HG03354 (cell line): Measurements from ENCODE around the gene DAGLA.
A peak's percentile ranks its signal among the peaks of the same experiment; 100 is the strongest.

Source experiments
- ATAC-seq: cut with Tn5 transposase; IDR thresholded peaks from one replicate; pipeline ENCODE4 v1.9.1; 2021; ENCODE audit warnings: mild to moderate bottlenecking; ENCODE audit not compliant: unreplicated experiment, poor library complexity, severe bottlenecking

The DAGLA gene

GRCh38 chr11:61771195-61771894 lies 91.2 kb downstream of the DAGLA start:
- no peak for ATAC-seq

GRCh38 chr11:61771985-61772455 lies 91.8 kb downstream of the DAGLA start:
- ATAC-seq, result no peak

GRCh38 chr11:61773356-61773755 lies 93.2 kb downstream of the DAGLA start:
- no peak for ATAC-seq

DNA sequence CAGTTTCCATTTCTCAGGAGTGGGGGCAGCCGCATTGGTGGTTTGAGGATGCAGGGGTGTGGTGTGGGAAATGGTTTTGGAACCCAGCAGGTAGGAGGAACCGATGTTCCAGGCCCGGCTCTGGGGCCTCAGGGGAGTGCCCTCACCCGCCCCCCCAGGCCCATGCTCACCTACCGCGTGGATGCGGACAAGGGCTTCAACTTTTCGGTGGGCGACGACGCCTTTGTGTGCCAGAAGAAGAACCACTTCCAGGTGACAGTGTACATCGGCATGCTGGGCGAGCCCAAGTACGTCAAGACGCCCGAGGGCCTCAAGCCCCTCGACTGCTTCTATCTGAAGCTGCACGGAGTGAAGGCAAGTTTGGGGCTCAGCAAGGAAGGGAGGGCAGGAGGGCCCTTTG lies 93.6 kb downstream of the DAGLA start:
- ATAC-seq, result no peak

- ATAC-seq, result no peak
Observed at GRCh38 chr11:61774411-61774810, 94.2 kb downstream of the DAGLA start.

DNA sequence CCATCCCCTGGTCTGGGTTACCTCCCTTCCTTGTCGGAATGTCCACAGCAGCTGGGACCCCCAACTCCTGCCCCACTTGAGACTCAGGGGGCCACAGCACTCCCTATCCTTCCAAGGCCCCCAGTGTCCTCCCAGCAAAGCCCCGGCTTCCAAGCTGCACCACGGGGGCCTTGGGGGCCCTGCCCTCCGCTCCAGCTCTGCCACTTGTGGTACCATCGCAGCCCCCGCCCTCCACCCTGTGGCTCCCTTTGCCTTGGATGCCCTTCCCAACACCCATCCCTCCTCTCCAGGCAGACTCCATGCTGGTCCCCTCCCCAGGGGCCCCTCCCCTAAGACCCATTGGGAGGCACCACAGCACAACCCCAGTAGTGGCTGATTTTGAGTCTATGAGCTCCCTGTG lies 94.9 kb downstream of the DAGLA start:
- ATAC-seq, result no peak

GRCh38 chr11:61775606-61776554 lies 95.7 kb downstream of the DAGLA start:
- no peak for ATAC-seq

- ATAC-seq, result peak; percentile 53
Observed at GRCh38 chr11:61776561-61777075, 96.4 kb downstream of the DAGLA start.

DNA sequence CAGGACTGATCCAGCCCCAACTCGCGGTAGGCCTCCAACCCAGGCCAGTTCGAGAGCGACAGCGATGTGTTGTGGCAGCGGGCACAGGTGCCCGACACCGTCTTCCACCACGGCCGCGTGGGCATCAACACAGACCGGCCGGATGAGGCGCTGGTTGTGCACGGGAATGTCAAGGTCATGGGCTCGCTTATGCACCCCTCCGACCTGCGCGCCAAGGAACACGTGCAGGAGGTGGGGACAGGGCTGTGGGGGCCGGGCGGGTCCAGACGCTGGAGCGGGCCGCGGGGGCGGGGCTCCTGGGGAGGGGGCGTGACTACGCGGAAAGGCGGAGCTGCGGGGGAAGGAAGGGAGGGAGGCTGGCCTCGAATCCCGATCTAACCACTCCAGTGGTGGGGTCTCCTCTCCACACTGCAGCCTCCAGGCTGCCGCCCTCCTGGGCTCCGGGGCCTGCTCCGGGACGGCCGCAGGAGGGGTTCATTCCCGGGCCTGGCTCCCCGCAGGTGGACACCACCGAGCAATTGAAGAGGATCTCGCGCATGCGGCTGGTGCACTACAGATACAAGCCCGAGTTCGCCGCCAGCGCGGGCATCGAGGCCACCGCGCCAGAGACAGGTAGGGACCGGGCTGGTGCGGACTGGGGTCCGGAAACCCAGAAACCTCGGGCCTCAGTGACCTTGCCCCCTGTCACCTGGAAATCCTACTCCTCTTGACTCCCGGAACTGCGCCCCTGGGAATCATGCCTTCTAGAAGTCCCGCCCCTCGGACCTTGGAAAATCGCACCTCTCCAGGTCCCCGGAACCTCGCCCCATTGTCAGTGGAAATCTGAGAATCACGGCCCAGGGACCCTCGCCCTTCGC lies 97.3 kb downstream of the DAGLA start:
- ATAC-seq, result no peak

GRCh38 chr11:61778357-61778886 lies 98.2 kb downstream of the DAGLA start:
- ATAC-seq, result no peak

DNA sequence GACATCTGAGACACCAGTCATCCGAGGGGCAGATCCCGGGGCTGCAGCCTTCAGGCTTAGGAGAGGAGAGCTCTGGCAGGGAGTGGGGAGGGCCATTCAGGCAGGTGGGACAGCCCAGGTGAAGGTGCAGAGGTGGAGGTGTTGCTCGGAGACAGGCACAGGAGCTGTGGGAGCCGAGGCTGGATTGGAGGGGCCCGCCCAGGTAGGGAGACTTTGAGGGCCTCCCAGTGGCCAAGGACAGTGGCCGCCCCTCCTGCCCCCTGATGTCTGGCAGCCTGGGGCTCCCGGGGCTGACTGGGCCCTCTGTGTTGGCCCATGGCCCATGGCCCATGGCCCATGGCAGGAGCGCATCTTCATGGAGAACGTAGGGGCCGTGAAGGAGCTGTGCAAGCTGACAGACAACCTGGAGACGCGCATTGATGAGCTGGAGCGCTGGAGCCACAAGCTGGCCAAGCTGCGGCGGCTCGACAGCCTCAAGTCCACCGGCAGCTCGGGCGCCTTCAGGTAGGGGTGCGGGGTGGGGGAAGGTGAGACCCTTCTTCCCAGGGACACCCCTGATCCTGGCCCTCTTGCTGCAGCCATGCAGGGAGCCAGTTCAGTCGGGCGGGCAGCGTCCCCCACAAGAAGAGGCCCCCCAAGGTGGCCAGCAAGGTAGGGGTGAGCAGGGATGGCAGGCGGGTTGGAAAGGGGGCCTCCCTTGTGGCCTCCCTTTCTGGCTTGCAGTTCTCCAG lies 98.9 kb downstream of the DAGLA start:
- no peak for ATAC-seq

DNA sequence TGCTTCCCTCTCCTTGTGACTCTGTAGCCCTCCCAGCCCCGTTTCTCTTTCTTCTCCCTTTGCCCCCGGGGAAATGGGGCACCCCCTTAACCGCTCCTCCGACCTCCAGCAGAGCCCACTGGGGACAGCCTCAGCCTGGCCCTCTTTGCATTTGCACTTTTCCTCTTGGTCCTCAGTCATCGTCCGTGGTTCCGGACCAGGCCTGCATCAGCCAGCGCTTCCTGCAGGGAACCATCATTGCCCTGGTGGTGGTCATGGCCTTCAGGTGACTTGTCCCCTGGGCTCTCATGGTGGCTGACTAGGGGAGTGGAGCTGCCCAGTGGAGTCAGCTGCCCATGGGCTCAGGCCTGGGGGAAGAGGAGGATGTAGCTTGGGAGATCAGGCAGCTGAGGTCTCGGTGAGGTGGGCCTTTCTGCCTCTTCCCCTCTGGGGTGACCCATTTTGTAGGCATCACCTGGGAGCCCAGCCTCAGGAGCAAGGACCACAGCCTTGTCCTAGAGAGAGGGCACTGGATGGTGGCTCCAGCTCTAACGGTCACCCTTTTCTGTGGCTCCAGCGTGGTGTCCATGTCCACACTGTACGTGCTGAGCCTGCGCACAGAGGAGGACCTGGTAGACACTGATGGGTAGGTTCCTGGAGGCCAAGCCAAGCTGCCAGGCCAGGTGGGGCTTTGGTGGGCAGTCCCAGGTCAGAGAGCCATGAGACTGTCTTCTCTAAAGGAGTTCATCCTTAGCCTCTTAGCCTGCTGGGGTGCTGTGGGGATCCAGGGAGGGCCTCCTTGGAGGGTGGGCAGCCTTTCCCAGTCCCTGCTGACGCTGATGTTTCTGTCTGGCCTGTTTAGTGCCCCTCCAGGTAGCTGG lies 99.7 kb downstream of the DAGLA start:
- no peak for ATAC-seq

GRCh38 chr11:61780581-61781162 lies 100.5 kb downstream of the DAGLA start:
- no peak for ATAC-seq

- no peak for ATAC-seq
Observed at GRCh38 chr11:61781585-61781984, 101.4 kb downstream of the DAGLA start.

- no peak for ATAC-seq
Observed at GRCh38 chr11:61782299-61782698, 102.1 kb downstream of the DAGLA start.

- no peak for ATAC-seq
Observed at GRCh38 chr11:61782841-61783240, 102.7 kb downstream of the DAGLA start.

- no peak for ATAC-seq
Observed at GRCh38 chr11:61783717-61784505, 103.7 kb downstream of the DAGLA start.
